HG03060 (cell line): ENCODE measurements around the gene MTFR2.
A peak's percentile ranks its signal among the peaks of the same experiment; 100 is the strongest.

Experiments
- ATAC-seq: cut with Tn5 transposase; IDR thresholded peaks from one replicate; pipeline ENCODE4 v1.9.1; 2021; ENCODE audit warnings: low read depth, moderate number of reproducible peaks; ENCODE audit not compliant: unreplicated experiment

The MTFR2 gene

GRCh38 chr6:136249811-136250685, at the start of gene MTFR2:
Gene MTFR2, minus strand, starts transcription at chr6:136250311. Its CDS starts 1,212 bp downstream, at chr6:136249099.
- peak; percentile 94 for ATAC-seq

- ATAC-seq = no peak
Observed at GRCh38 chr6:136294621-136295020, 44.5 kb upstream of the MTFR2 start.

GRCh38 chr6:136290410-136291010, 40.4 kb upstream of the MTFR2 start:
- ATAC-seq = no peak

- ATAC-seq = peak; percentile 92
Observed at GRCh38 chr6:136289579-136290409, 39.7 kb upstream of the MTFR2 start, which contains the start of gene BCLAF1. Gene BCLAF1, minus strand, starts transcription at chr6:136289846. Its CDS starts 9,980 bp downstream, at chr6:136279866.

- peak; percentile 20 for ATAC-seq
Observed at GRCh38 chr6:136289327-136289578, 39.1 kb upstream of the MTFR2 start.

GRCh38 chr6:136288566-136289326, 38.6 kb upstream of the MTFR2 start:
- peak; percentile 22 for ATAC-seq

GRCh38 chr6:136284909-136285308, 34.8 kb upstream of the MTFR2 start:
- ATAC-seq = no peak

GRCh38 chr6:136282906-136283305, 32.8 kb upstream of the MTFR2 start:
- no peak for ATAC-seq

- ATAC-seq = no peak
Observed at GRCh38 chr6:136280032-136280609, 30.0 kb upstream of the MTFR2 start.

- ATAC-seq = no peak
Observed at GRCh38 chr6:136274062-136274461, 24.0 kb upstream of the MTFR2 start.

- ATAC-seq = no peak
Observed at GRCh38 chr6:136265101-136265500, 15.0 kb upstream of the MTFR2 start.

- no peak for ATAC-seq
Observed at GRCh38 chr6:136262940-136263339, 12.8 kb upstream of the MTFR2 start.

- ATAC-seq = no peak
Observed at GRCh38 chr6:136254851-136255466, 4.8 kb upstream of the MTFR2 start.

- no peak for ATAC-seq
Observed at GRCh38 chr6:136253734-136254133, 3.6 kb upstream of the MTFR2 start.

GRCh38 chr6:136252441-136252840, 2.3 kb upstream of the MTFR2 start:
- ATAC-seq = no peak

GRCh38 chr6:136251394-136251793, 1.3 kb upstream of the MTFR2 start:
- no peak for ATAC-seq

GRCh38 chr6:136250686-136251008, 536 bp upstream of the MTFR2 start:
- peak; percentile 2 for ATAC-seq

- ATAC-seq = no peak
Observed at GRCh38 chr6:136249336-136249735, 775 bp downstream of the MTFR2 start.

- no peak for ATAC-seq
Observed at GRCh38 chr6:136244061-136244616, 6.0 kb downstream of the MTFR2 start.
